NB4 (cell line): ENCODE results near the gene ANKRD31.

Experiments
- CTCF ChIP-seq: IDR thresholded peaks from one replicate; pipeline ENCODE4 v1.5.1; 2012; ENCODE audit warnings: low read depth, low read length
- POLR2A ChIP-seq: IDR thresholded peaks from 2 replicates; pipeline ENCODE4 v1.6.1; 2011; ENCODE audit warnings: mild to moderate bottlenecking; ENCODE audit not compliant: insufficient read length; ENCODE audit errors: extremely low read depth

DNA sequence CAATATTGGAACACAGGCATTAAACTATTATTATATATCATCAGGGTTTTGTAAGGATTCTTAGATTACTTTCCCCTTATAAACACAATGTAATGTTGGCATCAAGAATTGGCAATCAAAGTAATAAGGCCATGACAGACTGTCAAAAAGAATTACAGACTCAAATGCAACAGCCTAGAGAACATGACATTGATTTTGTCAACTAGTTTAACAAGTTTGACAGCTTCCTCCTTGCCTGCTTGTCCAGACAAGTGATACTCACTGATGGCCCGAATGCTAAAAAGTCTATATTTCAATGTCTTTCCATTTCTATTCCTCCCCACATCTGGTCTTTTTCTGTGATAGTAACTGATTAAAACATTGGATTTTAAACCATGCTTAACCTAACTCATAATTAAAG lies 6.4 kb upstream of the ANKRD31 start:
- TF ChIP-seq CTCF (no peak), POLR2A (no peak)
